ENCODE data around the gene ELMO1.
"Not testable (repeated sequence)": the region's sequence is repeated elsewhere in the genome, so short reads cannot be mapped to it uniquely, and the experiment has no call there.

ELMO1 gene

GRCh38 chr7:37160656-37161055, 288.0 kb downstream of the ELMO1 start:
- DNase-seq = no peak

GRCh38 chr7:37153376-37153775, 295.3 kb downstream of the ELMO1 start:
- DNase-seq = no peak

- DNase-seq = no peak
Observed at GRCh38 chr7:37151741-37152413, 296.8 kb downstream of the ELMO1 start.

- no peak for DNase-seq
Observed at GRCh38 chr7:37150856-37151255, 297.8 kb downstream of the ELMO1 start.

- no peak for DNase-seq
Observed at GRCh38 chr7:37150180-37150579, 298.5 kb downstream of the ELMO1 start.

GRCh38 chr7:37149773-37150124, 298.9 kb downstream of the ELMO1 start:
- DNase-seq = no peak

GRCh38 chr7:37149051-37149772, 299.5 kb downstream of the ELMO1 start:
- no peak for DNase-seq

GRCh38 chr7:37145682-37146081, 303.0 kb downstream of the ELMO1 start:
- no peak for DNase-seq

GRCh38 chr7:37144423-37144822, 304.2 kb downstream of the ELMO1 start:
- DNase-seq = no peak

- DNase-seq = no peak
Observed at GRCh38 chr7:37142958-37143357, 305.7 kb downstream of the ELMO1 start.

- DNase-seq = no peak
Observed at GRCh38 chr7:37141742-37142141, 306.9 kb downstream of the ELMO1 start.

GRCh38 chr7:37133902-37134301, 314.8 kb downstream of the ELMO1 start:
- not testable (repeated sequence) for DNase-seq

- DNase-seq = no peak
Observed at GRCh38 chr7:37131855-37132254, 316.8 kb downstream of the ELMO1 start.

GRCh38 chr7:37129035-37129425, 319.6 kb downstream of the ELMO1 start:
- DNase-seq = no peak

- no peak for DNase-seq
Observed at GRCh38 chr7:37128327-37129034, 320.2 kb downstream of the ELMO1 start.

- DNase-seq = no peak
Observed at GRCh38 chr7:37119296-37119860, 329.3 kb downstream of the ELMO1 start.

- no peak for DNase-seq
Observed at GRCh38 chr7:37118004-37118403, 330.7 kb downstream of the ELMO1 start.

GRCh38 chr7:37117292-37117691, 331.4 kb downstream of the ELMO1 start:
- no peak for DNase-seq

GRCh38 chr7:37116093-37116701, 332.5 kb downstream of the ELMO1 start:
- DNase-seq = no peak

GRCh38 chr7:37113661-37114355, 334.9 kb downstream of the ELMO1 start:
- peak; percentile 70 for DNase-seq

GRCh38 chr7:37112876-37113275, 335.8 kb downstream of the ELMO1 start:
- no peak for DNase-seq

- DNase-seq = no peak
Observed at GRCh38 chr7:37112218-37112617, 336.4 kb downstream of the ELMO1 start.

GRCh38 chr7:37111459-37111858, 337.2 kb downstream of the ELMO1 start:
- no peak for DNase-seq
